Right lobe of liver (tissue), 6 donors: ENCODE measurements around the gene HES3. TPM values are rescaled to one million over a fixed set of nuclear protein-coding genes. Genes with fewer than 3 reads are reported as not detected.

Source experiments
- ATAC-seq, 4 donors: fragments of 200-7000 bp; cut with Tn5 transposase; one replicate each; pipeline ENCODE4 v1.9.1; 2020; ENCODE audit warnings: mild to moderate bottlenecking in 4 of 4, moderate library complexity in 4 of 4
- DNase-seq, 3 donors: peaks; one replicate each; pipeline ENCODE4 v3.0.0-alpha.2; 2020
- H3K27ac ChIP-seq, 3 donors: fragments of 200-600 bp; one replicate each; pipeline ENCODE4 v1.8.0; 2022
- H3K27me3 ChIP-seq, 2 donors: fragments of 200-600 bp; one replicate each; pipeline ENCODE4 v1.8.0; 2022
- H3K36me3 ChIP-seq, 4 donors: fragments of 200-600 bp; sonication (generic) in 1 of 4; one replicate each; pipeline versions ENCODE4 v1.5.1 to v1.8.0; 2017 to 2022; ENCODE audit warnings: control low read depth in 1 of 4
- H3K4me1 ChIP-seq, 4 donors: fragments of 200-600 bp; sonication (generic) in 1 of 4; one replicate each; pipeline versions ENCODE4 v1.5.1 to v1.8.0; 2017 to 2022; ENCODE audit warnings: control low read depth in 1 of 4
- H3K4me3 ChIP-seq, 3 donors: fragments of 200-600 bp; one replicate each; pipeline ENCODE4 v1.8.0; 2022
- H3K9me3 ChIP-seq, 4 donors: fragments of 200-600 bp; sonication (generic) in 1 of 4; one replicate each; pipeline versions ENCODE4 v1.5.1 to v1.8.0; 2017 to 2022; ENCODE audit warnings: control low read depth in 1 of 4
- CTCF ChIP-seq, 4 donors: fragments of 200-600 bp in 3 of 4; fragments of 450-650 bp in 1 of 4; IDR thresholded peaks; one replicate each; pipeline versions ENCODE4 v1.5.1 to v1.8.0; 2016 to 2022; ENCODE audit warnings: antibody characterized with exemption in 4 of 4, mild to moderate bottlenecking in 2 of 4
- POLR2A ChIP-seq: fragments of 450-650 bp; IDR thresholded peaks from one replicate; pipeline ENCODE4 v1.6.1; 2017; ENCODE audit warnings: antibody characterized with exemption, mild to moderate bottlenecking
- WGBS: methylation state at CpG from one replicate; pipeline ENCODE4 v1.1.6; 2018; ENCODE audit warnings: low coverage, low lambda C conversion rate; ENCODE audit not compliant: insufficient coverage; ENCODE audit errors: missing lambda C conversion rate; 5-methylcytosine and 5-hydroxymethylcytosine counted together
- intact Hi-C, 2 donors: fragments of 100-400 bp; cut with DNase I; formaldehyde crosslinking; loops; one replicate each; pipeline versions ENCODE4 v1.11.2 to v1.14.1; 2022
- total RNA-seq, 6 experiments: library from RNA; depleted of rRNA in 2 of 6; stranded (reverse); fragments of >200 nt in 2 of 6; fragmentation: NEBNext Ultra II Directional in 3 of 6; extraction: Animal tissue kit (Norgen Biotek cat#: 25700) in 3 of 6; gene quantifications; one replicate each; pipeline versions ENCODE4 v1.1.0 to v1.2.4, GENCODE V29; 2016 to 2023
- donor health status: DM: no; HTN: yes; CAD: no.
- donor health status: DM: no; HTN: no; CAD: no.
- donor health status: DM: no; HTN: no; CAD: no.
- donor health status: DM: no; HTN: yes; CAD: no.
- donor health status: DM: no; HTN: yes; CAD: no.

HES3 gene
- total RNA-seq, 6 experiments from 2014 or later = not detected

- intact Hi-C loops = no loop called here
- no peaks in the 10 kb centered on the region for H3K9me3 ChIP-seq
- no peak overlapping the region for H3K4me3 ChIP-seq
- H3K4me1 ChIP-seq = peaks cover 0 to 12% (median 5%) of the 10 kb centered on the region in 4 donors
- ATAC-seq = no peak
- H3K36me3 ChIP-seq = no peaks in the 10 kb centered on the region
- TF ChIP-seq CTCF (IDR thresholded peaks at IDR 0.05) = no peak
- no peak for TF ChIP-seq POLR2A
- 30% methylated on average over 2 of the region's 13 CpGs for WGBS
- H3K27ac ChIP-seq = no peak overlapping the region
- DNase-seq = no peak
- H3K27me3 ChIP-seq = no peaks in the 10 kb centered on the region
Observed at GRCh38 chr1:6256645-6257044, 12.7 kb downstream of the HES3 start.

GRCh38 chr1:6257541-6258069 is 13.6 kb downstream of the HES3 start:
- H3K4me3 ChIP-seq = no peak overlapping the region
- H3K4me1 ChIP-seq = peaks cover 0 to 12% (median 5%) of the 10 kb centered on the region in 4 donors
- no peak for ATAC-seq
- WGBS = 83% methylated on average over 1 of the region's 8 CpGs
- no peaks in the 10 kb centered on the region for H3K36me3 ChIP-seq
- no peaks in the 10 kb centered on the region for H3K9me3 ChIP-seq
- H3K27ac ChIP-seq = no peak overlapping the region
- no peak for DNase-seq
- intact Hi-C loops = no loop called here
- H3K27me3 ChIP-seq = no peaks in the 10 kb centered on the region
- TF ChIP-seq CTCF (IDR thresholded peaks at IDR 0.05) = no peak
- no peak for TF ChIP-seq POLR2A

GRCh38 chr1:6258675-6259074 is 14.7 kb downstream of the HES3 start:
- no peak overlapping the region for H3K4me3 ChIP-seq
- ATAC-seq = no peak

GRCh38 chr1:6259491-6260362 is 15.7 kb downstream of the HES3 start:
- intact Hi-C loops = no loop called here
- peak overlapping the region in 2 of 3 donors; percentile 51 to 75 for H3K27ac ChIP-seq
- DNase-seq = peak; percentile 84 to 92 (median 86)
- ATAC-seq = peak; percentile 74 to 84 (median 80)
- WGBS = 5% methylated on average over 18 of the region's 46 CpGs
- H3K27me3 ChIP-seq = no peaks in the 10 kb centered on the region
- peak overlapping the region; percentile 42 to 73 (median 71) for H3K4me3 ChIP-seq
- H3K36me3 ChIP-seq = no peaks in the 10 kb centered on the region
- H3K4me1 ChIP-seq = peaks cover 0 to 12% (median 5%) of the 10 kb centered on the region in 4 donors
- H3K9me3 ChIP-seq = no peaks in the 10 kb centered on the region
- TF ChIP-seq POLR2A (peak; percentile 11), CTCF (IDR thresholded peaks at IDR 0.05) (peak in 1 of 4 donors; percentile 18)

More at GRCh38 chr1:6258675-6259074, 14.7 kb downstream of the HES3 start:
- H3K9me3 ChIP-seq = no peaks in the 10 kb centered on the region
- intact Hi-C loops = no loop called here
- 92% methylated on average over 4 of the region's 10 CpGs for WGBS
- H3K4me1 ChIP-seq = peaks cover 0 to 12% (median 5%) of the 10 kb centered on the region in 4 donors
- no peaks in the 10 kb centered on the region for H3K27me3 ChIP-seq
- H3K27ac ChIP-seq = no peak overlapping the region
- DNase-seq = no peak
- TF ChIP-seq POLR2A (no peak), CTCF (IDR thresholded peaks at IDR 0.05) (no peak)
- no peaks in the 10 kb centered on the region for H3K36me3 ChIP-seq
